Hepatocyte (in vitro differentiated cells): ENCODE results near the gene WDR12. TPM values are rescaled to one million over a fixed set of nuclear protein-coding genes. Genes with fewer than 3 reads are reported as not detected.

Experiments used
- DNase-seq: peaks from one replicate; pipeline ENCODE4 v3.0.0-alpha.2; 2016; ENCODE audit warnings: low spot score
- H2AFZ ChIP-seq: fragments of 200-600 bp; sonication (generic); 2 replicates; pipeline ENCODE4 v1.6.0; 2016; ENCODE audit warnings: antibody characterized with exemption, mild to moderate bottlenecking
- H3K27ac ChIP-seq: fragments of 200-600 bp; sonication (generic); 2 replicates; pipeline ENCODE4 v1.5.1; 2016; ENCODE audit warnings: mild to moderate bottlenecking
- H3K27me3 ChIP-seq: fragments of 200-600 bp; sonication (generic); 2 replicates; pipeline ENCODE4 v1.6.1; 2016
- H3K36me3 ChIP-seq: fragments of 200-600 bp; sonication (generic); replicated peaks from 2 replicates; pipeline ENCODE4 v1.5.1; 2016; ENCODE audit warnings: low read depth; ENCODE audit not compliant: insufficient read depth
- H3K4me1 ChIP-seq: fragments of 200-600 bp; sonication (generic); 2 replicates; pipeline ENCODE4 v1.5.1; 2016; ENCODE audit warnings: mild to moderate bottlenecking, moderate library complexity; ENCODE audit not compliant: insufficient read depth
- H3K4me2 ChIP-seq: fragments of 200-600 bp; sonication (generic); 2 replicates; pipeline ENCODE4 v1.6.0; 2016
- H3K4me3 ChIP-seq: fragments of 200-600 bp; sonication (generic); 2 replicates; pipeline ENCODE4 v1.5.1; 2016; ENCODE audit warnings: mild to moderate bottlenecking
- H3K79me2 ChIP-seq: fragments of 200-600 bp; sonication (generic); 2 replicates; pipeline ENCODE4 v1.6.0; 2017; ENCODE audit warnings: mild to moderate bottlenecking
- H3K9me2 ChIP-seq: fragments of 200-600 bp; sonication (generic); replicated peaks from 2 replicates; pipeline ENCODE4 v1.6.0; 2017; ENCODE audit warnings: mild to moderate bottlenecking; ENCODE audit not compliant: insufficient read depth
- H3K9me3 ChIP-seq: fragments of 200-600 bp; sonication (generic); 2 replicates; pipeline ENCODE4 v1.5.1; 2016; ENCODE audit warnings: low read depth, mild to moderate bottlenecking
- H4K20me1 ChIP-seq: fragments of 200-600 bp; sonication (generic); 2 replicates; pipeline ENCODE4 v1.6.0; 2016; ENCODE audit warnings: mild to moderate bottlenecking; ENCODE audit not compliant: insufficient read depth, poor library complexity, severe bottlenecking
- CTCF ChIP-seq: fragments of 200-600 bp; sonication (generic); IDR thresholded peaks from 2 replicates; pipeline ENCODE4 v1.5.1; 2016; ENCODE audit warnings: antibody characterized with exemption, mild to moderate bottlenecking; ENCODE audit not compliant: poor library complexity
- EZH2 ChIP-seq: fragments of 200-600 bp; sonication (generic); IDR thresholded peaks from 2 replicates; pipeline ENCODE4 v1.6.1; 2016; ENCODE audit warnings: antibody characterized with exemption, mild to moderate bottlenecking, borderline replicate concordance
- EZH2phosphoT487 ChIP-seq: fragments of 200-600 bp; sonication (generic); IDR thresholded peaks from one replicate; pipeline ENCODE4 v1.6.1; 2018; ENCODE audit warnings: antibody characterized with exemption, mild to moderate bottlenecking, low read depth, moderate library complexity; ENCODE audit not compliant: unreplicated experiment, severe bottlenecking
- WGBS: methylation state at CpG from one replicate; pipeline ENCODE4 v1.1.6; 2016; ENCODE audit warnings: low lambda C conversion rate; ENCODE audit errors: missing lambda C conversion rate; 5-methylcytosine and 5-hydroxymethylcytosine counted together
- polyA plus RNA-seq: library from polyadenylated mRNA; unstranded; fragments of >200 nt; fragmentation: Nextera tagmentation; extraction: Ambion mirVana; gene quantifications from 2 replicates; pipeline ENCODE4 v1.2.1, GENCODE V29; 2016
- total RNA-seq: library from RNA; depleted of rRNA; stranded (reverse); fragments of >200 nt; gene quantifications from 2 replicates; pipeline ENCODE4 v1.2.3, GENCODE V29; 2014

The WDR12 gene
- total and polyA plus RNA-seq, 2 experiments from 2014 or later: 29.4 to 52.0 TPM

DNA sequence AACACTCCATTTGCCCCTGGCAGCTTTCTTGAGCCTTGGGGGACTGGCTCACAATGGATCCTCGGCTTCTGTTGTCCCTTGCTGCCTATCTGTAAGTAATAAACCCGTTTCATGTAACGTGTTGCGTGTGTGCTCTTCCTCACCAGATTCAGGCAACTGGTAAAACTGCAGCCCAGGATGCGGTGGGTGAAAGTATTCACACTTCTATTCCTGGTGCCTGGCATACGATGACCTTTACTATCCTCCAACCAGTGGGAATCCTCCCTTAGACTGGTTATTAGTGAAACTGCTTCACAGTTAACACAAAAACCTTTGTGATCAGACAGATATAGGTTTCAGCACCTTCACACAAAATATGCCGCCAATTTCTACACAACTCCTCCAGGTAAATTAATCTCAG is 26.3 kb downstream of the WDR12 start:
- Histone ChIP-seq H3K27me3 (no peaks in the 10 kb centered on the region), H3K36me3 (no peaks in the 10 kb centered on the region), H3K79me2 (no peaks in the 10 kb centered on the region), H3K9me2 (no peaks in the 10 kb centered on the region), H2AFZ (no peak overlapping the region), H3K4me2 (no peak overlapping the region), H3K27ac (no peak overlapping the region), H3K4me1 (no peaks in the 10 kb centered on the region), H4K20me1 (no peaks in the 10 kb centered on the region), H3K9me3 (no peaks in the 10 kb centered on the region), H3K4me3 (no peak overlapping the region)
- DNase-seq: no peak
- over 99% methylated on average over 7 of the region's 7 CpGs for WGBS
- no peak for TF ChIP-seq EZH2phosphoT487

DNA sequence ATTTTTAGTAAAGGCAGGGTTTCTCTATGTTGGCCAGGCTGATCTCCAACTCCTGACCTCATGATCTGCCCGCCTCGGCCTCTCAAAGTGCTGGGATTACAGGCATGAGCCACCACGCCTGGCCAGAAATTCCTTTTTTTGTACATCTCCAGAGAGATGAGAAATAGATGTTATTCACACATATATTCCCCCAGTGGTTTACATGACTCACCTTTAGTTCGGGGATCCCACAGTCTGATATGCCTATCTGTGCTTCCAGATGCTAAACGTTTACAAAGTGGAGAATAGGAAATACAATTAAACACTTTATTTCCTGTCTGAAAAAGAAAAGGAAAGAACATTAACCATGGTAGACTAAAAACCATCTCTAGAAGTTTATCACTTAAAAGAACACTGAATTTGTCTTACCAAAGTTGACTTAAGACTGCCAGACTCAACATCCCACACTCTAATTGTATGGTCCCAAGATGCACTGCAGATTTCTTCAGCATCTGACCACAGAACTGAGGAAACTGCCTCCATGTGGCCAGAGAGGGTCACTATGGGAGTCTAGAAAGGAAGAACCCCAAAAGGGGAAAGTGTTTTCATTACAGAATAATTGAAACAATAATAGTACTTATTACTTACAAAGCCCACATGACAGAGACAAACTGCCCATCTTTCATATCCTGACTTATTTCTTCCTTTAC is 27.3 kb downstream of the WDR12 start:
- no peak overlapping the region for H3K4me2 ChIP-seq
- no peaks in the 10 kb centered on the region for H3K79me2 ChIP-seq
- no peak for DNase-seq
- no peaks in the 10 kb centered on the region for H3K9me2 ChIP-seq
- H3K27ac ChIP-seq: no peak overlapping the region
- no peaks in the 10 kb centered on the region for H4K20me1 ChIP-seq
- TF ChIP-seq CTCF: no peak
- TF ChIP-seq EZH2phosphoT487: no peak
- TF ChIP-seq EZH2: no peak
- 87% methylated on average over 5 of the region's 5 CpGs for WGBS
- H2AFZ ChIP-seq: no peak overlapping the region
- no peaks in the 10 kb centered on the region for H3K9me3 ChIP-seq
- H3K4me3 ChIP-seq: no peak overlapping the region
- no peaks in the 10 kb centered on the region for H3K4me1 ChIP-seq
- H3K36me3 ChIP-seq: no peaks in the 10 kb centered on the region
- no peaks in the 10 kb centered on the region for H3K27me3 ChIP-seq

DNA sequence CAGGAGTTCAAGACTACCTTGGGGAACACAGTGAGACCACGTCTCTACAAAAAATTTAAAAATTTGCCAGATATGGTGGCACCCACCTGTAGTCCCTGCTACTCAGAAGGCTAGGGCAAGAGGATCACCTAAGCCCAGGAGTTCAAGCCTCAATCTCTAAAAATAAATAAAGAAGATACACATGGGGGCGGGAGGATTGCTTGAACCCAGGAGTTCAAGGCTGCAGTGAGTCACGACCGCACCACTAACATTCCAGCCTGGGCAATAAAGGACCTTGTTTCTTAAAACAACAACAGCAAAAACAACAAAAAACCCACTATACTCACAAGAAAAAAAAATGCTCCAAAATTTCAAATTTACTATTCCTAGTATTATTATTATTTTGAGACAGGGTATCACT is 29.9 kb downstream of the WDR12 start:
- WGBS: 92% methylated on average over 4 of the region's 4 CpGs
- H3K36me3 ChIP-seq: no peaks in the 10 kb centered on the region

More for the DNA sequence above, 29.9 kb downstream of the WDR12 start:
- Histone ChIP-seq H3K4me3 (no peak overlapping the region), H3K27me3 (no peaks in the 10 kb centered on the region), H3K4me2 (no peak overlapping the region), H3K4me1 (no peaks in the 10 kb centered on the region), H2AFZ (no peak overlapping the region), H4K20me1 (no peaks in the 10 kb centered on the region), H3K27ac (no peak overlapping the region), H3K79me2 (no peaks in the 10 kb centered on the region), H3K9me2 (no peaks in the 10 kb centered on the region), H3K9me3 (no peaks in the 10 kb centered on the region)
- no peak for DNase-seq
- no peak for TF ChIP-seq EZH2
- TF ChIP-seq CTCF: no peak
- TF ChIP-seq EZH2phosphoT487: no peak
